H1 (cell line): Measurements from ENCODE around the gene TMEM39B. TPM values are rescaled to one million over a fixed set of nuclear protein-coding genes. Genes with fewer than 3 reads are reported as not detected.

ENCODE experiments used
- CTCF ChIA-PET: fragments of 300-600 bp; sonication (Branson Sonifier 250); formaldehyde crosslinking; loops from one replicate; lab custom pipeline; 2021; ENCODE audit not compliant: partially characterized antibody; lab: Charles Lee
- POLR2A ChIA-PET: fragments of 300-600 bp; sonication (Branson Sonifier 250); formaldehyde crosslinking; loops from one replicate; lab custom pipeline; 2021; ENCODE audit warnings: inconsistent platforms; ENCODE audit not compliant: partially characterized antibody; lab: Charles Lee
- DNase-seq, 2 experiments: peaks; one replicate each; pipeline versions ENCODE4 v3.0.0 to v3.0.0-alpha.2; 2010 to 2022; ENCODE audit warnings: low spot score in 2 of 2, low read depth in 1 of 2, mixed read lengths in 1 of 2
- FAIRE-seq: peaks from 2 replicates; lab custom pipeline; 2011; peaks lifted over from hg19 to GRCh38; lab: Jason Lieb, UNC
- H2AFZ ChIP-seq: 2 replicates; pipeline ENCODE4 v1.8.1; 2012; ENCODE audit warnings: low read length, inconsistent platforms
- H2AK5ac ChIP-seq: 2 replicates; pipeline ENCODE4 v1.6.1; 2013; ENCODE audit warnings: low read depth, low read length
- H2BK120ac ChIP-seq: replicated peaks from 2 replicates; pipeline ENCODE3; 2013; ENCODE audit warnings: low read depth, low read length, inconsistent platforms
- H2BK12ac ChIP-seq: 2 replicates; pipeline ENCODE4 v1.6.1; 2013; ENCODE audit warnings: low read depth, low read length
- H2BK15ac ChIP-seq: 2 replicates; pipeline ENCODE4 v1.6.1; 2013; ENCODE audit warnings: low read length
- H2BK20ac ChIP-seq: 2 replicates; pipeline ENCODE4 v1.6.1; 2013; ENCODE audit warnings: low read length
- H2BK5ac ChIP-seq: 2 replicates; pipeline ENCODE4 v1.6.1; 2013; ENCODE audit warnings: low read depth, low read length
- H3K14ac ChIP-seq: 2 replicates; pipeline ENCODE4 v1.6.1; 2013; ENCODE audit warnings: inconsistent platforms; ENCODE audit not compliant: insufficient read length
- H3K18ac ChIP-seq: 2 replicates; pipeline ENCODE4 v1.6.1; 2013; ENCODE audit warnings: low read length; ENCODE audit errors: extremely low read depth
- H3K23ac ChIP-seq: 2 replicates; pipeline ENCODE4 v1.6.1; 2013; ENCODE audit warnings: inconsistent platforms; ENCODE audit not compliant: insufficient read length
- H3K23me2 ChIP-seq: 2 replicates; pipeline ENCODE4 v1.6.1; 2013; ENCODE audit warnings: low read depth, low read length
- H3K27ac ChIP-seq: 2 replicates; pipeline ENCODE4 v1.6.1; 2011; ENCODE audit warnings: low read depth, low read length, inconsistent platforms
- H3K27me3 ChIP-seq, 4 experiments: replicated peaks in 1 of 4; 1 replicate in 1 of 4; 2 replicates in 3 of 4; pipeline versions ENCODE4 v1.6.1 to v1.8.1; 2011 to 2013; ENCODE audit warnings: low read length in 3 of 4, mild to moderate bottlenecking in 3 of 4, inconsistent platforms in 2 of 4, mixed read lengths in 2 of 4, moderate library complexity in 1 of 4; ENCODE audit not compliant: control insufficient read depth in 3 of 4, insufficient read depth in 3 of 4; ENCODE audit errors: extremely low read depth in 1 of 4
- H3K36me3 ChIP-seq, 4 experiments: 2 replicates each; pipeline versions ENCODE4 v1.6.1 to v1.8.1; 2011 to 2013; ENCODE audit warnings: mild to moderate bottlenecking in 4 of 4, low read length in 3 of 4, moderate library complexity in 2 of 4, control low read depth in 1 of 4, inconsistent platforms in 1 of 4; ENCODE audit not compliant: insufficient read depth in 4 of 4, control insufficient read depth in 2 of 4
- H3K4ac ChIP-seq: replicated peaks from 2 replicates; pipeline ENCODE3; 2013; ENCODE audit warnings: low read length, low read depth, mixed read lengths, inconsistent platforms; ENCODE audit not compliant: insufficient read length
- H3K4me1 ChIP-seq, 4 experiments: replicated peaks in 1 of 4; 1 replicate in 1 of 4; 2 replicates in 3 of 4; pipeline versions ENCODE4 v1.6.1 to v1.8.1; 2011 to 2013; ENCODE audit warnings: low read length in 3 of 4, inconsistent platforms in 2 of 4, mixed read lengths in 1 of 4; ENCODE audit not compliant: insufficient read depth in 4 of 4, control insufficient read depth in 3 of 4
- H3K4me2 ChIP-seq, 2 experiments: 2 replicates each; pipeline versions ENCODE4 v1.6.1 to v1.8.1; 2011 to 2013; ENCODE audit warnings: low read depth in 2 of 2, low read length in 2 of 2, control low read depth in 1 of 2, inconsistent platforms in 1 of 2, mild to moderate bottlenecking in 1 of 2; ENCODE audit not compliant: insufficient read depth in 1 of 2
- H3K4me3 ChIP-seq, 4 experiments: fragments of 200-600, 300-600 bp in 1 of 4; sonication (generic), shearing (Covaris generic), sonication (Bioruptor Twin) in 1 of 4; 2 replicates each; pipeline versions ENCODE4 v1.5.1 to v1.8.1; 2011 to 2016; ENCODE audit warnings: low read length in 4 of 4, low read depth in 3 of 4, control low read depth in 2 of 4, inconsistent platforms in 2 of 4, mild to moderate bottlenecking in 2 of 4, mixed read lengths in 1 of 4, moderate library complexity in 1 of 4; ENCODE audit not compliant: insufficient read depth in 2 of 4; ENCODE audit errors: extremely low read depth in 1 of 4
- H3K56ac ChIP-seq: replicated peaks from 2 replicates; pipeline ENCODE3; 2013; ENCODE audit warnings: low read depth, mild to moderate bottlenecking, mixed read lengths, low read length, inconsistent platforms; ENCODE audit not compliant: insufficient read length
- H3K79me1 ChIP-seq: 2 replicates; pipeline ENCODE4 v1.6.1; 2013; ENCODE audit warnings: low read depth, low read length, control low read depth
- H3K79me2 ChIP-seq, 2 experiments: 2 replicates each; pipeline versions ENCODE4 v1.6.1 to v1.8.1; 2012 to 2013; ENCODE audit warnings: low read length in 2 of 2, mild to moderate bottlenecking in 2 of 2, inconsistent platforms in 1 of 2; ENCODE audit not compliant: insufficient read depth in 2 of 2, control insufficient read depth in 1 of 2
- H3K9ac ChIP-seq, 4 experiments: replicated peaks in 1 of 4; 1 replicate in 1 of 4; 2 replicates in 3 of 4; pipeline versions ENCODE4 v1.6.1 to v1.8.1; 2011 to 2013; ENCODE audit warnings: low read depth in 3 of 4, low read length in 3 of 4, control low read depth in 2 of 4, mild to moderate bottlenecking in 2 of 4, moderate library complexity in 2 of 4, inconsistent platforms in 1 of 4; ENCODE audit errors: extremely low read depth in 1 of 4
- H3K9me3 ChIP-seq, 2 experiments: 2 replicates each; pipeline versions ENCODE4 v1.6.1 to v1.8.1; 2012 to 2013; ENCODE audit warnings: mild to moderate bottlenecking in 2 of 2, moderate library complexity in 2 of 2, control low read depth in 1 of 2, inconsistent platforms in 1 of 2, low read depth in 1 of 2, low read length in 1 of 2, mixed read lengths in 1 of 2; ENCODE audit not compliant: insufficient read depth in 2 of 2
- H4K20me1 ChIP-seq, 2 experiments: replicated peaks in 1 of 2; 2 replicates each; pipeline versions ENCODE3 to v1.8.1; 2011 to 2013; ENCODE audit warnings: inconsistent platforms in 2 of 2, low read length in 2 of 2, mild to moderate bottlenecking in 1 of 2; ENCODE audit not compliant: insufficient read depth in 2 of 2, control insufficient read depth in 1 of 2
- H4K5ac ChIP-seq: 2 replicates; pipeline ENCODE4 v1.6.1; 2013; ENCODE audit warnings: low read length, low read depth, mixed read lengths, inconsistent platforms; ENCODE audit not compliant: insufficient read length
- H4K8ac ChIP-seq: 2 replicates; pipeline ENCODE4 v1.8.0; 2013; ENCODE audit warnings: mild to moderate bottlenecking, moderate library complexity, low read length, inconsistent platforms; ENCODE audit not compliant: insufficient read depth; ENCODE audit errors: extremely low read depth
- H4K91ac ChIP-seq: replicated peaks from 2 replicates; pipeline ENCODE3; 2013; ENCODE audit warnings: low read length, mixed read lengths, inconsistent platforms; ENCODE audit not compliant: insufficient read length
- BACH1 ChIP-seq: IDR thresholded peaks from 2 replicates; pipeline ENCODE4 v1.6.1; 2012; ENCODE audit warnings: low read length, improper control_type of control experiment
- E2F6 ChIP-seq: IDR thresholded peaks from 2 replicates; pipeline ENCODE4 v1.6.1; 2012; ENCODE audit warnings: inconsistent platforms
- SIN3A ChIP-seq, 2 experiments: IDR thresholded peaks in 1 of 2; conservative IDR thresholded peaks in 1 of 2; 2 replicates each; pipeline ENCODE4 v1.6.1; 2011 to 2012; ENCODE audit warnings: low read length in 2 of 2, improper control_type of control experiment in 1 of 2, low read depth in 1 of 2, mild to moderate bottlenecking in 1 of 2
- TBP ChIP-seq: IDR thresholded peaks from 2 replicates; pipeline ENCODE4 v1.6.1; 2011; ENCODE audit warnings: low read depth, low read length, improper control_type of control experiment
- TEAD4 ChIP-seq: IDR thresholded peaks from 2 replicates; pipeline ENCODE4 v1.6.1; 2012; ENCODE audit warnings: low read depth, low read length, inconsistent platforms, mixed read lengths
- WGBS, 2 experiments: shearing (Covaris generic) in 1 of 2; methylation state at CpG; one replicate each; pipeline versions ENCODE4 v1.1.6 to v1.1.7; 2013 to 2015; ENCODE audit warnings: low lambda C conversion rate in 2 of 2, mixed read lengths in 2 of 2, inconsistent platforms in 1 of 2, low coverage in 1 of 2, missing lambda C conversion rate in 1 of 2; ENCODE audit not compliant: insufficient replicate concordance in 2 of 2, insufficient coverage in 1 of 2, insufficient read length in 1 of 2; ENCODE audit errors: extremely low coverage in 1 of 2, missing lambda C conversion rate in 1 of 2; 5-methylcytosine and 5-hydroxymethylcytosine counted together
- polyA plus RNA-seq, 7 experiments: library from polyadenylated mRNA; depleted of rRNA in 3 of 7; stranded (reverse) in 5 of 7; unstranded in 2 of 7; fragments of >200 nt in 5 of 7; fragments of 200-250 nt in 2 of 7; gene quantifications; 1 replicate in 5 of 7; 2 replicates in 1 of 7; 4 replicates in 1 of 7; pipeline versions ENCODE4 v1.2.1 to v1.2.3, GENCODE V29; 2011 to 2013; ENCODE audit warnings: missing spikeins in 2 of 7, mixed read lengths in 2 of 7
- total RNA-seq: library from RNA; stranded (reverse); fragmentation: NEBNext Ultra II Directional; extraction: Animal tissue kit (Norgen Biotek cat#: 25700); gene quantifications from 2 replicates; pipeline ENCODE4 v1.2.1, GENCODE V29; 2021
- TF ChIP-seq, protein P1 (sequence below), 3 experiments: IDR thresholded peaks; 1 replicate in 2 of 3; 2 replicates in 1 of 3; pipeline versions ENCODE4 v1.5.1 to v1.6.1; 2011; ENCODE audit warnings: low read length in 3 of 3, mild to moderate bottlenecking in 3 of 3, inconsistent platforms in 2 of 3, low read depth in 1 of 3, moderate library complexity in 1 of 3; ENCODE audit not compliant: insufficient read depth in 1 of 3; ENCODE audit errors: control extremely low read depth in 1 of 3

TMEM39B gene
- total and polyA plus RNA-seq, 2 of the 8 experiments (the other 6 are each of a cell fraction or from before 2014, with no cell fraction given): 25.3 to 32.7 TPM

- WGBS, 2 experiments: 51% methylated on average over 26 of the region's 28 CpGs; no CpG with 5 or more reads in 1 of the 2 experiments
- Histone ChIP-seq H2BK12ac (no peak overlapping the region), H4K20me1 (peaks cover 4 to 7% of the 10 kb centered on the region in 2 experiments), H2BK15ac (no peak overlapping the region), H4K8ac (no peak overlapping the region), H3K14ac (no peak overlapping the region), H4K5ac (no peak overlapping the region), H3K56ac (no peak overlapping the region), H4K91ac (no peak overlapping the region), H2BK5ac (no peak overlapping the region; the same call in 1 of the 2 replicates), H3K27ac (peak overlapping the region; percentile 95; the same call in 1 of the 2 replicates), H3K27me3 (no peaks in the 10 kb centered on the region; a peak in 1 of 7 replicates), H3K79me2 (peaks cover 7 to 13% of the 10 kb centered on the region in 2 experiments), H3K23me2 (peaks cover 9% of the 10 kb centered on the region; the same call in 1 of the 2 replicates), H3K4me1 (peaks cover 0 to 16% (median 7%) of the 10 kb centered on the region in 4 experiments; a peak in 6 of 7 replicates), H3K79me1 (peaks cover 4% of the 10 kb centered on the region; the same call in 1 of the 2 replicates), H3K4ac (no peak overlapping the region), H3K18ac (no peak overlapping the region; the same call in 1 of the 2 replicates), H3K4me2 (peak overlapping the region; percentile 65 to 79), H2BK20ac (no peak overlapping the region), H3K9me3 (no peaks in the 10 kb centered on the region), H2BK120ac (no peak overlapping the region), H3K36me3 (peaks cover 8 to 31% (median 19%) of the 10 kb centered on the region in 4 experiments; a peak in 6 of 8 replicates), H3K4me3 (peak overlapping the region; percentile 40 to 90 (median 76)), H3K9ac (no peak overlapping the region), H3K23ac (no peak overlapping the region), H2AFZ (no peak overlapping the region), H2AK5ac (no peak overlapping the region)
- ChIA-PET CTCF (interaction anchor here (0.6 to 4.9 kb wide), 20 partner anchors 9 to 1004 kb away, joined by 3 to 30 read pairs (median 3); partner anchors contain the start of genes DCDC2B and KPNA6), POLR2A (interaction anchor here (0.7 to 5.5 kb wide), 25 partner anchors 11 to 359 kb away, joined by 3 to 64 read pairs (median 6); partner anchors contain the start of genes KHDRBS1, KPNA6 and TXLNA)
- peak; percentile 97 to 99 for DNase-seq
- no peak for FAIRE-seq
- TF ChIP-seq SIN3A (conservative IDR thresholded peaks at IDR 0.05 in 1 of 2, IDR thresholded peaks at IDR 0.05 in 1 of 2; ENCODE audit: low read depth in 1 of 2, low read length in 2 of 2): peak in 1 of 2 experiments; percentile 4; a peak in 1 of 4 replicates
- no peak for TF ChIP-seq E2F6
- TF ChIP-seq, protein P1, sequence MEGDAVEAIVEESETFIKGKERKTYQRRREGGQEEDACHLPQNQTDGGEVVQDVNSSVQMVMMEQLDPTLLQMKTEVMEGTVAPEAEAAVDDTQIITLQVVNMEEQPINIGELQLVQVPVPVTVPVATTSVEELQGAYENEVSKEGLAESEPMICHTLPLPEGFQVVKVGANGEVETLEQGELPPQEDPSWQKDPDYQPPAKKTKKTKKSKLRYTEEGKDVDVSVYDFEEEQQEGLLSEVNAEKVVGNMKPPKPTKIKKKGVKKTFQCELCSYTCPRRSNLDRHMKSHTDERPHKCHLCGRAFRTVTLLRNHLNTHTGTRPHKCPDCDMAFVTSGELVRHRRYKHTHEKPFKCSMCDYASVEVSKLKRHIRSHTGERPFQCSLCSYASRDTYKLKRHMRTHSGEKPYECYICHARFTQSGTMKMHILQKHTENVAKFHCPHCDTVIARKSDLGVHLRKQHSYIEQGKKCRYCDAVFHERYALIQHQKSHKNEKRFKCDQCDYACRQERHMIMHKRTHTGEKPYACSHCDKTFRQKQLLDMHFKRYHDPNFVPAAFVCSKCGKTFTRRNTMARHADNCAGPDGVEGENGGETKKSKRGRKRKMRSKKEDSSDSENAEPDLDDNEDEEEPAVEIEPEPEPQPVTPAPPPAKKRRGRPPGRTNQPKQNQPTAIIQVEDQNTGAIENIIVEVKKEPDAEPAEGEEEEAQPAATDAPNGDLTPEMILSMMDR (IDR thresholded peaks at IDR 0.05; ENCODE audit: control extremely low read depth in 1 of 3, insufficient read depth in 1 of 3, low read depth in 1 of 3, low read length in 3 of 3): peak; percentile 59 to 68 (median 67)
- TF ChIP-seq TEAD4: peak; percentile 56; the same call in 1 of the 2 replicates
- TF ChIP-seq BACH1: 0 out of 2 replicates have a peak, but pooled peaks have one; percentile 15
- TF ChIP-seq TBP: peak; percentile 78; the same call in 1 of the 2 replicates
Observed at GRCh38 chr1:32073299-32074229, 825 bp downstream of the TMEM39B start.
